Measurements from ENCODE around the gene KRT9.
"Not testable (repeated sequence)": the region's sequence is repeated elsewhere in the genome, so short reads cannot be mapped to it uniquely, and the experiment has no call there.

The KRT9 gene

GRCh38 chr17:41571561-41572434 is at the start of gene KRT9:
KRT9 (minus strand) TSS chr17:41572059; CDS start chr17:41571992, 67 bp downstream.
- no peak for DNase-seq

GRCh38 chr17:41621435-41621817 is 49.6 kb upstream of the KRT9 start:
- DNase-seq, result not testable (repeated sequence)

- DNase-seq, result no peak
Observed at GRCh38 chr17:41620583-41621434, 49.0 kb upstream of the KRT9 start.

- DNase-seq, result not testable (repeated sequence)
Observed at GRCh38 chr17:41619927-41620582, 48.2 kb upstream of the KRT9 start.

GRCh38 chr17:41619036-41619926 is 47.4 kb upstream of the KRT9 start:
- DNase-seq, result no peak

- no peak for DNase-seq
Observed at GRCh38 chr17:41618341-41619035, 46.6 kb upstream of the KRT9 start.

GRCh38 chr17:41617698-41618097 is 45.8 kb upstream of the KRT9 start:
- DNase-seq, result no peak

- DNase-seq, result no peak
Observed at GRCh38 chr17:41617136-41617535, 45.3 kb upstream of the KRT9 start.

- DNase-seq, result not testable (repeated sequence)
Observed at GRCh38 chr17:41616486-41616885, 44.6 kb upstream of the KRT9 start.

GRCh38 chr17:41615454-41615853 is 43.6 kb upstream of the KRT9 start:
- DNase-seq, result no peak

- not testable (repeated sequence) for DNase-seq
Observed at GRCh38 chr17:41614767-41615166, 42.9 kb upstream of the KRT9 start.

GRCh38 chr17:41614098-41614497 is 42.2 kb upstream of the KRT9 start:
- no peak for DNase-seq

- DNase-seq, result no peak
Observed at GRCh38 chr17:41613277-41614082, 41.6 kb upstream of the KRT9 start.

GRCh38 chr17:41612376-41613160 is 40.7 kb upstream of the KRT9 start, which contains the start of gene KRT16:
KRT16 (minus strand) TSS chr17:41612767; CDS start chr17:41612688, 79 bp downstream.
- peak; percentile 85 for DNase-seq

- no peak for DNase-seq
Observed at GRCh38 chr17:41610965-41611640, 39.2 kb upstream of the KRT9 start.

- not testable (repeated sequence) for DNase-seq
Observed at GRCh38 chr17:41610061-41610517, 38.2 kb upstream of the KRT9 start.

- DNase-seq, result not testable (repeated sequence)
Observed at GRCh38 chr17:41606930-41607329, 35.1 kb upstream of the KRT9 start.

GRCh38 chr17:41602524-41602923 is 30.7 kb upstream of the KRT9 start:
- DNase-seq, result no peak

- no peak for DNase-seq
Observed at GRCh38 chr17:41600318-41600717, 28.5 kb upstream of the KRT9 start.

Measured in T1000 (cell line).